DMS53 treated with DMSO at 0.1 percent for 48 hours (cell line): ENCODE data around the gene HNF4A.

Experiments used
- DNase-seq: peaks from one replicate; lab custom pipeline; 2025; ENCODE audit not compliant: unreplicated experiment; lab: John Stamatoyannopoulos, UW

The HNF4A gene

GRCh38 chr20:44392088-44392775 lies 36.7 kb downstream of the HNF4A start:
- DNase-seq, result no peak

GRCh38 chr20:44392776-44393607 lies 37.5 kb downstream of the HNF4A start:
- peak; percentile 38 for DNase-seq

GRCh38 chr20:44393608-44394451 lies 38.3 kb downstream of the HNF4A start:
- no peak for DNase-seq

GRCh38 chr20:44394452-44394701 lies 38.9 kb downstream of the HNF4A start:
- no peak for DNase-seq

- no peak for DNase-seq
These were observed 39.4 kb downstream of the HNF4A start for GRCh38 chr20:44394702-44395460.

- DNase-seq, result no peak
These were observed 40.2 kb downstream of the HNF4A start for GRCh38 chr20:44395461-44396340.

- no peak for DNase-seq
These were observed 41.1 kb downstream of the HNF4A start for GRCh38 chr20:44396369-44397130.

GRCh38 chr20:44398335-44398734 lies 42.8 kb downstream of the HNF4A start:
- DNase-seq, result no peak

- no peak for DNase-seq
These were observed 43.9 kb downstream of the HNF4A start for GRCh38 chr20:44399446-44399845.

- DNase-seq, result no peak
These were observed 45.1 kb downstream of the HNF4A start for GRCh38 chr20:44400671-44400969.

GRCh38 chr20:44400970-44401769 lies 45.7 kb downstream of the HNF4A start:
- DNase-seq, result no peak

- DNase-seq, result no peak
These were observed 46.4 kb downstream of the HNF4A start for GRCh38 chr20:44401770-44402390.

GRCh38 chr20:44402391-44403193 lies 47.1 kb downstream of the HNF4A start:
- DNase-seq, result no peak

- DNase-seq, result no peak
These were observed 48.0 kb downstream of the HNF4A start for GRCh38 chr20:44403194-44404112.

- no peak for DNase-seq
These were observed 49.0 kb downstream of the HNF4A start for GRCh38 chr20:44404204-44405181.
